Stomach (tissue), 9 donors: ENCODE results near the gene LEMD2. TPM values are rescaled to one million over a fixed set of nuclear protein-coding genes. Genes with fewer than 3 reads are reported as not detected.

Experiments
- DNase-seq, 2 donors: peaks; one replicate each; pipeline versions ENCODE4 v3.0.0 to v3.0.0-alpha.2; 2013 to 2019
- H3K27ac ChIP-seq, 5 donors: fragments of 200-600 bp in 4 of 5; sonication (generic) in 4 of 5; one replicate each; pipeline ENCODE4 v1.5.1; 2013 to 2019; ENCODE audit warnings: mild to moderate bottlenecking in 1 of 5, moderate library complexity in 1 of 5
- H3K27me3 ChIP-seq, 3 donors: fragments of 200-600 bp; sonication (generic); one replicate each; pipeline ENCODE4 v1.5.1; 2017 to 2019; ENCODE audit warnings: mixed run types in 1 of 3
- H3K36me3 ChIP-seq, 4 donors: fragments of 200-600 bp; sonication (generic); 1 replicate in 3 of 4; 2 replicates in 1 of 4; pipeline ENCODE4 v1.5.1; 2016 to 2019
- H3K4me1 ChIP-seq, 4 donors: fragments of 200-600 bp; sonication (generic); one replicate each; pipeline ENCODE4 v1.5.1; 2016 to 2019
- H3K4me3 ChIP-seq, 4 donors: fragments of 200-600 bp; sonication (generic) in 3 of 4; one replicate each; pipeline ENCODE4 v1.5.1; 2016 to 2019; ENCODE audit warnings: mild to moderate bottlenecking in 1 of 4
- H3K9me3 ChIP-seq, 4 donors: fragments of 200-600 bp; sonication (generic); one replicate each; pipeline ENCODE4 v1.5.1; 2016 to 2019
- EP300 ChIP-seq: sonication (generic); formaldehyde crosslinking; IDR thresholded peaks from one replicate; pipeline ENCODE4 v1.6.1; 2017; ENCODE audit warnings: antibody characterized with exemption
- POLR2A ChIP-seq, 4 donors: fragments of 450-650 bp; IDR thresholded peaks; one replicate each; pipeline ENCODE4 v1.6.1; 2016; ENCODE audit warnings: antibody characterized with exemption in 4 of 4, control low read depth in 2 of 4, mild to moderate bottlenecking in 1 of 4, moderate library complexity in 1 of 4
- POLR2AphosphoS5 ChIP-seq, 3 donors: sonication (generic); formaldehyde crosslinking; IDR thresholded peaks; one replicate each; pipeline ENCODE4 v1.6.1; 2016; ENCODE audit warnings: antibody characterized with exemption in 3 of 3
- WGBS, 5 donors: extraction: QIAGEN DNeasy Blood & Tissue Kit in 3 of 5; methylation state at CpG; one replicate each; pipeline versions ENCODE4 v1.1.5 to v1.1.7; 2013 to 2018; 5-methylcytosine and 5-hydroxymethylcytosine counted together
- intact Hi-C: fragments of 100-400 bp; cut with DNase I; formaldehyde crosslinking; loops from one replicate; pipeline ENCODE4 v1.15.1; 2023; ENCODE audit warnings: low total_unique reads
- polyA plus RNA-seq, 3 donors: library from polyadenylated mRNA; stranded (reverse); fragments of 200-250 nt; gene quantifications; one replicate each; pipeline ENCODE4 v1.2.3, GENCODE V29; 2013
- total RNA-seq, 5 donors: library from RNA; depleted of rRNA; stranded (reverse); fragments of >200 nt; gene quantifications; one replicate each; pipeline versions ENCODE4 v1.1.0 to v1.2.3, GENCODE V29; 2014 to 2016
- TF ChIP-seq, protein P1 (sequence below), 7 experiments: fragments of 450-650 bp in 4 of 7; fragments of 200-600 bp in 3 of 7; sonication (generic) in 3 of 7; IDR thresholded peaks; one replicate each; pipeline ENCODE4 v1.5.1; 2016 to 2019; ENCODE audit warnings: antibody characterized with exemption in 7 of 7, control low read depth in 2 of 7, mild to moderate bottlenecking in 1 of 7
- donor health status: healthy with polysubstance abuse.
- donor health status: Bipolar disorder and iron deficiency.
- donor health status: healthy.

Gene LEMD2
- total and polyA plus RNA-seq, 8 donors: 22.0 to 428 (median 54.2) TPM

DNA sequence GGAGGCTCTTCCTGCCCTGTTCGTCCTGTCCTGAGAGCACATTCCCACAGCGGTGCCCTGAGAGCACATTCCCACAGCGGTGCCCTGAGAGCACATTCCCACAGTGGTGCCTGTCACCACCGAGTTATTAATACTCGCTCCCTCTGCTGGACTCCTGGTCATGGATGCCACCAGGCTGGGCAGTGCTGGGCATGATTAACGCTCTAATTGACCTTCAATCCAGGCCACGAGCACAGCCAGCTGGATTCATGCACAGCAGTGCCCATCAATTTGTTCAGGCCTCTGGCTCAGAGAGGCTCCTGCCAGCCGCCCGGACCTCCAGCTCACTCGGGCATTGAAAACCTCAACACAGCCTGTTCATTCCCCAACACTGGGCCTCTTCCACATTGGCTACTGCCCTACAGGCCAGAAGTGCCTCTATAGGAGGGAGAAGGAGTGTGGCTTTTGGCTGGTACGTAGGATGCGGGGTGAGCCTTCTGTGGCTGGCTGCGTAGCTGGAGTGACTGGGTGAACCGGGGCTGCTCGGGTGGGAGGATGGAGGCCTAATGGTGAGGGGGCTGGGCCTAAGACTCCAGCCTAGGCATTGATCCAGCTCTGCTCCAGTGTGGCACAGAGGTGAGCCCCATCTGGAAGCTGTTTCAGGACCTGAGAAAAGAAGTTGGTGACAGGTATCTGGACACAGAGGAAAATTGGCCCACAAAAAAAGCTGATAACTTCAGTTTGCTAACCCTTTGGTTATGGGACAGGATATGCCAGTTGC is 51.5 kb downstream of the LEMD2 start:
- peaks cover 0 to 6% (median 0%) of the 10 kb centered on the region in 3 donors for H3K27me3 ChIP-seq
- no peak for DNase-seq
- H3K9me3 ChIP-seq: no peaks in the 10 kb centered on the region
- TF ChIP-seq POLR2AphosphoS5 (IDR thresholded peaks at IDR 0.05) (no peak), EP300 (no peak)
- H3K27ac ChIP-seq: no peak overlapping the region
- 72 to 92% (median 84%) methylated on average over 14 to 15 of the region's 15 CpGs for WGBS, 5 donors
- H3K36me3 ChIP-seq: peaks cover 0 to 5% (median 0%) of the 10 kb centered on the region in 4 donors
- intact Hi-C loops: no loop called here
- peaks cover 0 to 21% (median 4%) of the 10 kb centered on the region in 4 donors for H3K4me1 ChIP-seq
- H3K4me3 ChIP-seq: no peak overlapping the region

DNA sequence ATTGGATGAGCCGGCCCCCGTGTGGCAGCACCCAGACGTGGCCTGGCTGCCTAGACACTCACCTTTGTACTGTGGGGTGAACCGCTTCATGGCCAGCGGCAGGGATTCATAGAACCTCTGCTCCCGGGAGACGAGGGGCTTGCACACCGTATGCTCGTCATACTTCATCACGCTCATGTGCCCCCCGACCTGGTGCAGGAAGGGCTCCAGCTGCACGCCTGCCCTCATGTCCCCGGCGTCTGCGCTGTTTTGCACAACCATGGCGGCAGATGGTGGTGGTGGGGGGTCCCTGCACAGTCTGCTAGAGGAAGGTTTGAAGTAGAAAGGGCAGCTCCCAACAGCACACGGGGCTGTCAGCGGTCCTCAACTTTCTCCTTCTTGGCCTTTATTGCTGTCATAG is 53.7 kb downstream of the LEMD2 start:
- Histone ChIP-seq H3K27ac (no peak overlapping the region), H3K27me3 (no peaks in the 10 kb centered on the region), H3K4me1 (peaks cover 0 to 18% (median 3%) of the 10 kb centered on the region in 4 donors), H3K4me3 (no peak overlapping the region), H3K36me3 (peaks cover 0 to 5% (median 0%) of the 10 kb centered on the region in 4 donors), H3K9me3 (no peaks in the 10 kb centered on the region)
- intact Hi-C loops: no loop called here
- no peak for TF ChIP-seq POLR2AphosphoS5 (IDR thresholded peaks at IDR 0.05)
- TF ChIP-seq POLR2A (IDR thresholded peaks at IDR 0.05): no peak
- TF ChIP-seq EP300: no peak
- TF ChIP-seq, protein P1, sequence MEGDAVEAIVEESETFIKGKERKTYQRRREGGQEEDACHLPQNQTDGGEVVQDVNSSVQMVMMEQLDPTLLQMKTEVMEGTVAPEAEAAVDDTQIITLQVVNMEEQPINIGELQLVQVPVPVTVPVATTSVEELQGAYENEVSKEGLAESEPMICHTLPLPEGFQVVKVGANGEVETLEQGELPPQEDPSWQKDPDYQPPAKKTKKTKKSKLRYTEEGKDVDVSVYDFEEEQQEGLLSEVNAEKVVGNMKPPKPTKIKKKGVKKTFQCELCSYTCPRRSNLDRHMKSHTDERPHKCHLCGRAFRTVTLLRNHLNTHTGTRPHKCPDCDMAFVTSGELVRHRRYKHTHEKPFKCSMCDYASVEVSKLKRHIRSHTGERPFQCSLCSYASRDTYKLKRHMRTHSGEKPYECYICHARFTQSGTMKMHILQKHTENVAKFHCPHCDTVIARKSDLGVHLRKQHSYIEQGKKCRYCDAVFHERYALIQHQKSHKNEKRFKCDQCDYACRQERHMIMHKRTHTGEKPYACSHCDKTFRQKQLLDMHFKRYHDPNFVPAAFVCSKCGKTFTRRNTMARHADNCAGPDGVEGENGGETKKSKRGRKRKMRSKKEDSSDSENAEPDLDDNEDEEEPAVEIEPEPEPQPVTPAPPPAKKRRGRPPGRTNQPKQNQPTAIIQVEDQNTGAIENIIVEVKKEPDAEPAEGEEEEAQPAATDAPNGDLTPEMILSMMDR (IDR thresholded peaks at IDR 0.05): no peak
- WGBS, 5 donors: 83 to 88% (median 87%) methylated on average over 15 to 18 of the region's 18 CpGs
- DNase-seq: no peak

- WGBS, 5 donors: 90 to 100% (median 95%) methylated on average over 1 to 8 of the region's 8 CpGs
- no peak for TF ChIP-seq EP300
- no peak for DNase-seq
- no peak overlapping the region for H3K4me3 ChIP-seq
- no peaks in the 10 kb centered on the region for H3K27me3 ChIP-seq
- H3K36me3 ChIP-seq: peaks cover 0 to 5% (median 0%) of the 10 kb centered on the region in 4 donors
- H3K4me1 ChIP-seq: peaks cover 0 to 7% (median 3%) of the 10 kb centered on the region in 4 donors
- no peaks in the 10 kb centered on the region for H3K9me3 ChIP-seq
- no peak overlapping the region for H3K27ac ChIP-seq
- intact Hi-C loops: no loop called here
Measured at GRCh38 chr6:33733709-33734007, 55.3 kb downstream of the LEMD2 start.

DNA sequence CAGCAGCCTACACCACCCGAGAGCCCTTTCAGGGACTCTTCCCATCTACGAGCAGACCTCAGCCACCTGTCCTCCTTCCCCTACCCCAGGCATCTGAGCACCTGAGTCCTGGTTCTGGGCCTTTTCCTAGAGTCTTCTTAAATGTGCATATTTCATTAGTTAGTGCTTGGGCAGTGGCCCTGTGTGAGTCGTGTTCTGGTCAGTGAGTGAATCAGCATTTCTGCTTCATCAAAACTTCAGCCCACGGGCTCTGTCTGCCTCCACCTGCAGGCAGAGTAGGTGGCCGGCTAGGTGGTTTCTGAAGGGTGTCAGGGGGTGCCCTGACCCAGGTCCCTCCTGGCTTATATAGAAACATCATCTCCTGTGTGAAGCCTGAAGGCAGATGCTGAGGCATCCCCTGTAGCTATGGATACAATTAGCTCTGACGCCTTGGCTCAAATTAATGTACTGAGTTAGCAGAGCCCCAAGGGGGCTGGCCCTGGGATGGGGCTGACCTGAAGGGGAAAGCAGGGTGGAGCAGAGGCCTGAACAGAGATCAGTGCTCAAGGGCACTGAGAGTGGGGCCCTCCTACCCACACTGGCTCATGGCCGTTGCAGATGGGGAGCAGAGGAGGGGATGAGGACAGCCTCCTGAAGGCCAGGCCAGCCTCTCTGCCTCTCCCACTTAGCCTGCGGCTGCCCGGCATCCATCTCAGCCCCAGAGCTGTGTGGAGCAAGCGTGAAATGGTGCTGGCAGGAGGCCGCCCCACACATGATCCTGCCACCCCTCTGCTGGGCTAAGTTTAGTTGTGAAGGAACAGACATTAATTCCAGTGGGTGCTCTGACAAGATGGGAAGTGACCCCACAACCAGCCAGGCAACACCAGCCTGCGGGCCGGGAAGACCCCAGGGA is 55.9 kb downstream of the LEMD2 start:
- no peak for TF ChIP-seq EP300
- no peak for TF ChIP-seq POLR2AphosphoS5 (IDR thresholded peaks at IDR 0.05)
- no peak for TF ChIP-seq POLR2A (IDR thresholded peaks at IDR 0.05)
- TF ChIP-seq, protein P1 (IDR thresholded peaks at IDR 0.05): no peak
- H3K27me3 ChIP-seq: no peaks in the 10 kb centered on the region
- WGBS, 5 donors: 88 to 89% (median 88%) methylated on average over 9 to 13 of the region's 13 CpGs
- peaks cover 0 to 7% (median 3%) of the 10 kb centered on the region in 4 donors for H3K4me1 ChIP-seq
- peaks cover 0 to 5% (median 0%) of the 10 kb centered on the region in 4 donors for H3K36me3 ChIP-seq
- DNase-seq: no peak
- intact Hi-C loops: no loop called here
- no peak overlapping the region for H3K4me3 ChIP-seq
- no peaks in the 10 kb centered on the region for H3K9me3 ChIP-seq
- H3K27ac ChIP-seq: no peak overlapping the region

- intact Hi-C loops: no loop called here
Measured at GRCh38 chr6:33732385-33732784, 56.5 kb downstream of the LEMD2 start.

More at GRCh38 chr6:33732385-33732784, 56.5 kb downstream of the LEMD2 start:
- TF ChIP-seq POLR2AphosphoS5 (IDR thresholded peaks at IDR 0.05): no peak
- TF ChIP-seq, protein P1 (IDR thresholded peaks at IDR 0.05): no peak
- TF ChIP-seq POLR2A (IDR thresholded peaks at IDR 0.05): no peak
- no peak for TF ChIP-seq EP300
- Histone ChIP-seq H3K4me1 (peaks cover 0 to 7% (median 3%) of the 10 kb centered on the region in 4 donors), H3K27me3 (no peaks in the 10 kb centered on the region), H3K4me3 (no peak overlapping the region), H3K36me3 (peaks cover 0 to 5% (median 0%) of the 10 kb centered on the region in 4 donors), H3K27ac (no peak overlapping the region), H3K9me3 (no peaks in the 10 kb centered on the region)
- 86 to 93% (median 91%) methylated on average over 4 to 6 of the region's 6 CpGs for WGBS, 5 donors
- DNase-seq: no peak
